H9 (cell line): ENCODE measurements around the gene SRGAP3. TPM values are rescaled to one million over a fixed set of nuclear protein-coding genes. Genes with fewer than 3 reads are reported as not detected.

Experiments used
- DNase-seq: peaks from one replicate; pipeline ENCODE4 v3.0.0-alpha.2; 2017
- H2AFZ ChIP-seq: one replicate; pipeline ENCODE4 v1.6.1; 2013; ENCODE audit warnings: mild to moderate bottlenecking, low read length, control low read depth, moderate library complexity
- H2AK5ac ChIP-seq: 2 replicates; pipeline ENCODE4 v1.6.1; 2013; ENCODE audit warnings: low read length, control low read depth, mixed read lengths; ENCODE audit not compliant: insufficient read length
- H2BK120ac ChIP-seq: one replicate; pipeline ENCODE4 v1.6.1; 2013; ENCODE audit warnings: low read depth, mild to moderate bottlenecking, low read length, control low read depth, inconsistent platforms; ENCODE audit not compliant: poor library complexity, severe bottlenecking
- H2BK12ac ChIP-seq: 2 replicates; pipeline ENCODE4 v1.6.1; 2013; ENCODE audit warnings: low read length, control low read depth, mixed read lengths, low read depth; ENCODE audit not compliant: insufficient read length
- H2BK15ac ChIP-seq: 2 replicates; pipeline ENCODE4 v1.6.1; 2013; ENCODE audit warnings: low read depth, low read length, control low read depth
- H2BK20ac ChIP-seq: one replicate; pipeline ENCODE4 v1.6.1; 2013; ENCODE audit warnings: low read depth, mild to moderate bottlenecking, low read length, control low read depth, inconsistent platforms; ENCODE audit not compliant: poor library complexity, severe bottlenecking
- H2BK5ac ChIP-seq: 2 replicates; pipeline ENCODE4 v1.6.1; 2013; ENCODE audit warnings: low read length, control low read depth, mixed read lengths; ENCODE audit not compliant: insufficient read length
- H3K14ac ChIP-seq: 2 replicates; pipeline ENCODE4 v1.6.1; 2013; ENCODE audit warnings: low read length, control low read depth; ENCODE audit not compliant: insufficient read depth
- H3K18ac ChIP-seq: 2 replicates; pipeline ENCODE4 v1.6.1; 2013; ENCODE audit warnings: low read depth, mild to moderate bottlenecking, mixed read lengths, low read length, control low read depth; ENCODE audit not compliant: insufficient read length
- H3K23ac ChIP-seq: 2 replicates; pipeline ENCODE4 v1.6.1; 2013; ENCODE audit warnings: low read length, control low read depth, mixed read lengths, low read depth; ENCODE audit not compliant: insufficient read length
- H3K23me2 ChIP-seq: 2 replicates; pipeline ENCODE4 v1.6.1; 2013; ENCODE audit warnings: low read depth, mild to moderate bottlenecking, mixed read lengths, low read length, control low read depth; ENCODE audit not compliant: insufficient read length, poor library complexity, severe bottlenecking
- H3K27ac ChIP-seq: 2 replicates; pipeline ENCODE4 v1.5.1; 2013; ENCODE audit warnings: low read length, control low read depth, mixed read lengths, low read depth; ENCODE audit not compliant: insufficient read length
- H3K27me3 ChIP-seq: 2 replicates; pipeline ENCODE4 v1.6.1; 2013; ENCODE audit warnings: low read length, control low read depth, inconsistent platforms; ENCODE audit not compliant: insufficient read depth
- H3K4ac ChIP-seq: 2 replicates; pipeline ENCODE4 v1.6.1; 2013; ENCODE audit warnings: low read depth, mild to moderate bottlenecking, control low read depth, inconsistent platforms, low read length, moderate library complexity
- H3K4me1 ChIP-seq: 2 replicates; pipeline ENCODE4 v1.6.1; 2013; ENCODE audit warnings: low read length, control low read depth, inconsistent platforms; ENCODE audit not compliant: insufficient read depth
- H3K4me2 ChIP-seq: 2 replicates; pipeline ENCODE4 v1.6.1; 2013; ENCODE audit warnings: low read length, control low read depth, mixed read lengths; ENCODE audit not compliant: insufficient read length, insufficient read depth
- H3K56ac ChIP-seq: 2 replicates; pipeline ENCODE4 v1.6.1; 2013; ENCODE audit warnings: low read depth, mild to moderate bottlenecking, mixed read lengths, low read length, control low read depth; ENCODE audit not compliant: insufficient read length
- H3K79me1 ChIP-seq: 2 replicates; pipeline ENCODE4 v1.6.1; 2013; ENCODE audit warnings: low read depth, mild to moderate bottlenecking, moderate library complexity, low read length, control low read depth, inconsistent platforms; ENCODE audit not compliant: insufficient read depth, poor library complexity, severe bottlenecking
- H3K79me2 ChIP-seq: 2 replicates; pipeline ENCODE4 v1.6.1; 2013; ENCODE audit warnings: low read length, control low read depth, inconsistent platforms; ENCODE audit not compliant: insufficient read depth
- H3K9ac ChIP-seq: 2 replicates; pipeline ENCODE4 v1.6.1; 2013; ENCODE audit warnings: low read length, control low read depth, mixed read lengths; ENCODE audit not compliant: insufficient read length; ENCODE audit errors: extremely low read depth
- H3K9me3 ChIP-seq: one replicate; pipeline ENCODE4 v1.6.1; 2013; ENCODE audit warnings: low read depth, low read length, inconsistent platforms; ENCODE audit not compliant: control insufficient read depth
- H3T11ph ChIP-seq: one replicate; pipeline ENCODE4 v1.6.1; 2013; ENCODE audit warnings: mild to moderate bottlenecking, low read length, control low read depth, inconsistent platforms
- H4K20me1 ChIP-seq: one replicate; pipeline ENCODE4 v1.6.1; 2013; ENCODE audit not compliant: control insufficient read depth, insufficient read length, insufficient read depth
- H4K5ac ChIP-seq: 2 replicates; pipeline ENCODE4 v1.6.1; 2013; ENCODE audit warnings: low read depth, mild to moderate bottlenecking, mixed read lengths, low read length, control low read depth; ENCODE audit not compliant: insufficient read length
- H4K8ac ChIP-seq: replicated peaks from 2 replicates; pipeline ENCODE4 v1.6.1; 2013; ENCODE audit warnings: low read length, control low read depth, mixed read lengths, low read depth; ENCODE audit not compliant: insufficient read length
- H4K91ac ChIP-seq: 2 replicates; pipeline ENCODE4 v1.6.1; 2013; ENCODE audit warnings: low read depth, mild to moderate bottlenecking, moderate library complexity, mixed read lengths, low read length, control low read depth; ENCODE audit not compliant: insufficient read length
- H3K27ac Mint-ChIP-seq, 3 experiments: 2 replicates in 2 of 3; 3 replicates in 1 of 3; pipeline ENCODE4 v1.8.0; 2020 to 2021; ENCODE audit warnings: mixed read lengths in 3 of 3, mild to moderate bottlenecking in 1 of 3, moderate library complexity in 1 of 3
- H3K27me3 Mint-ChIP-seq: 2 replicates; pipeline ENCODE4 v1.8.0; 2021; ENCODE audit warnings: low read depth, mild to moderate bottlenecking, moderate library complexity, mixed read lengths
- H3K36me3 Mint-ChIP-seq, 3 experiments: 2 replicates in 2 of 3; 3 replicates in 1 of 3; pipeline ENCODE4 v1.8.0; 2020 to 2021; ENCODE audit warnings: low read depth in 3 of 3, mixed read lengths in 3 of 3; ENCODE audit not compliant: insufficient read depth in 1 of 3
- H3K4me1 Mint-ChIP-seq, 2 experiments: 2 replicates each; pipeline ENCODE4 v1.8.0; 2020; ENCODE audit warnings: mixed read lengths in 2 of 2
- H3K4me3 Mint-ChIP-seq, 2 experiments: 2 replicates in 1 of 2; 3 replicates in 1 of 2; pipeline ENCODE4 v1.8.0; 2020 to 2021; ENCODE audit warnings: mild to moderate bottlenecking in 2 of 2, mixed read lengths in 2 of 2, moderate library complexity in 1 of 2
- H3K9me3 Mint-ChIP-seq, 2 experiments: 2 replicates in 1 of 2; 3 replicates in 1 of 2; pipeline ENCODE4 v1.8.0; 2020; ENCODE audit warnings: mild to moderate bottlenecking in 2 of 2, mixed read lengths in 2 of 2, moderate library complexity in 1 of 2
- WGBS: extraction: QIAGEN DNeasy Blood & Tissue Kit; methylation state at CpG from one replicate; pipeline ENCODE4 v1.1.7; 2013; ENCODE audit warnings: missing lambda C conversion rate, low lambda C conversion rate, mixed read lengths; ENCODE audit not compliant: insufficient read length; ENCODE audit errors: extremely low coverage; 5-methylcytosine and 5-hydroxymethylcytosine counted together
- total RNA-seq: library from RNA; stranded (reverse); gene quantifications from 2 replicates; pipeline ENCODE4 v1.2.1, GENCODE V29; 2021
- TF ChIP-seq, protein P1 (sequence below): fragments of 200-600 bp; sonication (generic); conservative IDR thresholded peaks from 3 replicates; pipeline ENCODE4 v1.8.0; 2021; ENCODE audit warnings: antibody characterized with exemption, mild to moderate bottlenecking

The SRGAP3 gene
- total RNA-seq, 1 experiment from 2014 or later: 3.4 TPM

DNA sequence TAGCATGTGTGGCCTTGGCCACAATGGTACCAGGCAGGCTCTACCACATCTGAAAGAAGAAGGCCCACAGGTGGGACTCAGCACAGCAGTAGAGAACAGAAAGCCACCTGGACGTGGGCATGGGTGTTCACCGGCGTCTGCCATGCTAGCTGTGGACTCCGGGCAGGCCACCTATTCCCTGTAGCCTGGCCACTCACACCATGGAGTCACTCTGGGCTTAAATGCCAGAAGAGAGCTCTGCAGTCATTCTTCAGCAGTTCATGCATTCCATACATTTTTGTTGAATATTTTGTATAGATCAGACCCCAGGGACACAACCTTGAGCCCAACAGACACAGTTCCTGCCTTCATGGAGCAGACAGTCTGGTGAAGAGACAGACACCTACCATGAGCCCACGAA is 138.6 kb downstream of the SRGAP3 start:
- TF ChIP-seq, protein P1, sequence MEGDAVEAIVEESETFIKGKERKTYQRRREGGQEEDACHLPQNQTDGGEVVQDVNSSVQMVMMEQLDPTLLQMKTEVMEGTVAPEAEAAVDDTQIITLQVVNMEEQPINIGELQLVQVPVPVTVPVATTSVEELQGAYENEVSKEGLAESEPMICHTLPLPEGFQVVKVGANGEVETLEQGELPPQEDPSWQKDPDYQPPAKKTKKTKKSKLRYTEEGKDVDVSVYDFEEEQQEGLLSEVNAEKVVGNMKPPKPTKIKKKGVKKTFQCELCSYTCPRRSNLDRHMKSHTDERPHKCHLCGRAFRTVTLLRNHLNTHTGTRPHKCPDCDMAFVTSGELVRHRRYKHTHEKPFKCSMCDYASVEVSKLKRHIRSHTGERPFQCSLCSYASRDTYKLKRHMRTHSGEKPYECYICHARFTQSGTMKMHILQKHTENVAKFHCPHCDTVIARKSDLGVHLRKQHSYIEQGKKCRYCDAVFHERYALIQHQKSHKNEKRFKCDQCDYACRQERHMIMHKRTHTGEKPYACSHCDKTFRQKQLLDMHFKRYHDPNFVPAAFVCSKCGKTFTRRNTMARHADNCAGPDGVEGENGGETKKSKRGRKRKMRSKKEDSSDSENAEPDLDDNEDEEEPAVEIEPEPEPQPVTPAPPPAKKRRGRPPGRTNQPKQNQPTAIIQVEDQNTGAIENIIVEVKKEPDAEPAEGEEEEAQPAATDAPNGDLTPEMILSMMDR: no peak
- Histone ChIP-seq H2BK15ac (no peak overlapping the region), H3K27me3 (no peaks in the 10 kb centered on the region), H4K20me1 (no peaks in the 10 kb centered on the region), H3K23ac (no peak overlapping the region), H3K14ac (no peak overlapping the region), H3K79me1 (no peaks in the 10 kb centered on the region), H3K18ac (no peak overlapping the region), H3K27ac (no peak overlapping the region), H2BK5ac (no peak overlapping the region), H4K91ac (no peak overlapping the region), H4K5ac (no peak overlapping the region), H3K56ac (no peak overlapping the region), H2BK12ac (no peak overlapping the region), H3K4me1 (no peaks in the 10 kb centered on the region), H3K79me2 (no peaks in the 10 kb centered on the region), H2AFZ (no peak overlapping the region), H2BK20ac (no peak overlapping the region), H3K4me2 (no peak overlapping the region), H2AK5ac (no peak overlapping the region), H3T11ph (no peak overlapping the region), H3K4ac (no peak overlapping the region), H3K9ac (no peak overlapping the region), H3K9me3 (no peaks in the 10 kb centered on the region), H4K8ac (no peak overlapping the region), H2BK120ac (no peak overlapping the region), H3K23me2 (no peaks in the 10 kb centered on the region)
- no peak for DNase-seq
- Mint-ChIP-seq H3K4me1 (peaks cover 10 to 14% of the 10 kb centered on the region in 2 experiments), H3K9me3 (peaks cover 3 to 5% of the 10 kb centered on the region in 2 experiments; a peak in 2 of 5 replicates), H3K36me3 (peaks cover 2 to 10% (median 3%) of the 10 kb centered on the region in 3 experiments; a peak in 4 of 7 replicates), H3K4me3 (no peak overlapping the region), H3K27ac (no peak overlapping the region), H3K27me3 (peaks cover 6% of the 10 kb centered on the region; the same call in 1 of the 2 replicates)
- WGBS: no CpG with 5 or more reads among the region's 5 CpGs
